ENCODE measurements around the gene TMEM131. TPM values are rescaled to one million over a fixed set of nuclear protein-coding genes. Genes with fewer than 3 reads are reported as not detected.

Gene TMEM131
- total RNA-seq, 1 donor from 2014 or later: 59.4 TPM

GRCh38 chr2:98008415-98008814, 12.7 kb upstream of the TMEM131 start:
- Histone ChIP-seq H3K4me3 (no peak overlapping the region), H3K4me2 (no peak overlapping the region), H3K36me3 (no peaks in the 10 kb centered on the region), H4K20me1 (ENCODE audit: low read depth) (no peaks in the 10 kb centered on the region), H3K27me3 (no peaks in the 10 kb centered on the region), H3F3A (ENCODE audit: low read depth) (no peaks in the 10 kb centered on the region), H3K79me2 (ENCODE audit: low read depth) (no peaks in the 10 kb centered on the region), H3K9me3 (ENCODE audit: low read depth) (no peaks in the 10 kb centered on the region), H3K27ac (no peak overlapping the region), H3K4me1 (no peaks in the 10 kb centered on the region), H3K9ac (no peak overlapping the region), H2AFZ (replicated peaks) (no peak overlapping the region)
- Mint-ChIP-seq H3K9me3 (no peaks in the 10 kb centered on the region), H3K27ac (no peak overlapping the region), H3K4me1 (no peaks in the 10 kb centered on the region), H3K4me3 (no peak overlapping the region), H3K36me3 (no peaks in the 10 kb centered on the region), H3K27me3 (ENCODE audit: insufficient read depth, low read depth) (no peaks in the 10 kb centered on the region)
- TF ChIP-seq EZH2phosphoT487 (IDR thresholded peaks at IDR 0.05): no peak
- no peak for TF ChIP-seq EZH2 (IDR thresholded peaks at IDR 0.05)
- no peak for TF ChIP-seq CTCF (IDR thresholded peaks at IDR 0.05)
- DNase-seq (ENCODE audit: low spot score): no peak

GRCh38 chr2:98006378-98006777, 10.6 kb upstream of the TMEM131 start:
- Histone ChIP-seq H3K36me3 (no peaks in the 10 kb centered on the region), H3K9ac (no peak overlapping the region), H3K4me3 (no peak overlapping the region), H3K27ac (no peak overlapping the region), H2AFZ (replicated peaks) (no peak overlapping the region), H3K27me3 (no peaks in the 10 kb centered on the region), H3K79me2 (ENCODE audit: low read depth) (no peaks in the 10 kb centered on the region), H3K4me1 (no peaks in the 10 kb centered on the region), H3F3A (ENCODE audit: low read depth) (no peaks in the 10 kb centered on the region), H3K9me3 (ENCODE audit: low read depth) (no peaks in the 10 kb centered on the region), H4K20me1 (ENCODE audit: low read depth) (no peaks in the 10 kb centered on the region), H3K4me2 (no peak overlapping the region)
- Mint-ChIP-seq H3K4me3 (no peak overlapping the region), H3K9me3 (no peaks in the 10 kb centered on the region), H3K36me3 (no peaks in the 10 kb centered on the region), H3K27ac (no peak overlapping the region), H3K4me1 (no peaks in the 10 kb centered on the region), H3K27me3 (ENCODE audit: insufficient read depth, low read depth) (no peaks in the 10 kb centered on the region)
- DNase-seq (ENCODE audit: low spot score): no peak
- no peak for TF ChIP-seq EZH2phosphoT487 (IDR thresholded peaks at IDR 0.05)
- TF ChIP-seq EZH2 (IDR thresholded peaks at IDR 0.05): no peak
- no peak for TF ChIP-seq CTCF (IDR thresholded peaks at IDR 0.05)

DNA sequence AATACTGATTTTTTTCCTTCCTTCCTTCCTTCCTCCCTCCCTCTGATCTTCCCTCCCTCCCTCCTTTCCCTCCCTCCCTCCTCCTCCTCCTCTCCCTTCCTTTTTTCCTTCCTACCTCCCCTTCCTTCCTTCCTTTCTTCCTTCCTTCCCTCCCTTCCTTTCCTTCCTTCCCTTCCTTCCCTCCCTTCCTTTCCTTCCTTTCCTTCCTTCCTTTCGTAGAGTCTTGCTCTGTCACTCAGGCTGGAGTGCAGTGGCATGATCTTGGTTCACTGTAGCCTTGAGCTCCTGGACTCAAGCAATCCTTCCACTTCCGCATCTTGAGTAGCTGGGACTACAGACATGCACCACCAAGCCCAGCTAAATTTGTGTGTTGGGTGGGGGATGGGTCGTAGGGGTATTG, 8.9 kb upstream of the TMEM131 start:
- Histone ChIP-seq H3K4me2 (no peak overlapping the region), H4K20me1 (ENCODE audit: low read depth) (no peaks in the 10 kb centered on the region), H3K4me3 (no peak overlapping the region), H3K79me2 (ENCODE audit: low read depth) (no peaks in the 10 kb centered on the region), H3K4me1 (no peaks in the 10 kb centered on the region), H3K27me3 (no peaks in the 10 kb centered on the region), H3K9ac (no peak overlapping the region), H3K36me3 (no peaks in the 10 kb centered on the region), H3F3A (ENCODE audit: low read depth) (no peaks in the 10 kb centered on the region), H3K27ac (no peak overlapping the region), H3K9me3 (ENCODE audit: low read depth) (no peaks in the 10 kb centered on the region), H2AFZ (replicated peaks) (no peak overlapping the region)
- Mint-ChIP-seq H3K27me3 (ENCODE audit: insufficient read depth, low read depth) (no peaks in the 10 kb centered on the region), H3K9me3 (no peaks in the 10 kb centered on the region), H3K27ac (no peak overlapping the region), H3K4me1 (no peaks in the 10 kb centered on the region), H3K4me3 (no peak overlapping the region), H3K36me3 (no peaks in the 10 kb centered on the region)
- no peak for DNase-seq (ENCODE audit: low spot score)
- TF ChIP-seq EZH2phosphoT487 (IDR thresholded peaks at IDR 0.05) (no peak), EZH2 (IDR thresholded peaks at IDR 0.05) (no peak), CTCF (IDR thresholded peaks at IDR 0.05) (no peak)

DNA sequence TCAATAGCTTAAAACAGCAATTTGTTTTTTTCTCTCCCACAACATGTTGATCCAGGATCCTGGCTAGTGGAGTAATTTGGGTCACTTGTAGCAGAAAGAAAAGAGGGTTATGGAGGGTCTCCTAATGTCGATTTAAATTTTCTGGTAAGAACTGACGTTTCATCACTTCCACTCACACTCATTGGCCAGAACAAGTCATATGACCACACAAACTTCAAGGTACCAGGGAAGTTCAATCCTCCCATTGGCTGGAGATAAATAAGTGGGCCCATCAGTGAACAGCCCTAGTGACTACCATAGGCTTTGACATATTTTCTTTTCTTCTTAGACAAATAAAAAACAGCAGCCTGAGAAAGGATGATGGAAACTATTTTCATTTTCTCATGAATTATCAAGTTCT, 8.3 kb upstream of the TMEM131 start:
- Histone ChIP-seq H3K36me3 (no peaks in the 10 kb centered on the region), H3K4me1 (no peaks in the 10 kb centered on the region), H3F3A (ENCODE audit: low read depth) (no peaks in the 10 kb centered on the region), H3K27me3 (no peaks in the 10 kb centered on the region), H3K9ac (no peak overlapping the region), H2AFZ (replicated peaks) (no peak overlapping the region), H3K9me3 (ENCODE audit: low read depth) (no peaks in the 10 kb centered on the region), H3K79me2 (ENCODE audit: low read depth) (no peaks in the 10 kb centered on the region), H3K4me3 (no peak overlapping the region), H3K27ac (no peak overlapping the region), H4K20me1 (ENCODE audit: low read depth) (no peaks in the 10 kb centered on the region), H3K4me2 (no peak overlapping the region)
- Mint-ChIP-seq H3K36me3 (no peaks in the 10 kb centered on the region), H3K4me3 (no peak overlapping the region), H3K27ac (no peak overlapping the region), H3K4me1 (no peaks in the 10 kb centered on the region), H3K27me3 (ENCODE audit: insufficient read depth, low read depth) (no peaks in the 10 kb centered on the region), H3K9me3 (no peaks in the 10 kb centered on the region)
- DNase-seq (ENCODE audit: low spot score): no peak
- TF ChIP-seq EZH2 (IDR thresholded peaks at IDR 0.05) (no peak), CTCF (IDR thresholded peaks at IDR 0.05) (no peak), EZH2phosphoT487 (IDR thresholded peaks at IDR 0.05) (no peak)
